Stimulated activated CD8-positive, alpha-beta memory T cell treated with anti-CD3 and anti-CD28 coated beads, Interleukin-4, amount 100 ng/mL, for 4 hours (primary cell): ENCODE measurements around the gene TTPAL.
"Not testable (repeated sequence)": the region's sequence is repeated elsewhere in the genome, so short reads cannot be mapped to it uniquely, and the experiment has no call there.

Experiments
- DNase-seq, 2 donors: peaks; one replicate each; pipeline ENCODE4 v3.0.0-alpha.2; 2020; ENCODE audit warnings: low read depth in 2 of 2, low spot score in 1 of 2

TTPAL gene

GRCh38 chr20:44467289-44467883 is 8.3 kb upstream of the TTPAL start:
- DNase-seq, result no peak

GRCh38 chr20:44468044-44468782 is 7.5 kb upstream of the TTPAL start:
- DNase-seq, result no peak

GRCh38 chr20:44470327-44470726 is 5.3 kb upstream of the TTPAL start:
- DNase-seq, result no peak

GRCh38 chr20:44471481-44471882 is 4.2 kb upstream of the TTPAL start:
- DNase-seq, result no peak

GRCh38 chr20:44472283-44472682 is 3.4 kb upstream of the TTPAL start:
- not testable (repeated sequence) for DNase-seq

- no peak for DNase-seq
These were observed 341 bp upstream of the TTPAL start for GRCh38 chr20:44475372-44475693.

GRCh38 chr20:44477151-44477550 is 1.5 kb downstream of the TTPAL start:
- DNase-seq, result no peak

GRCh38 chr20:44478206-44478605 is 2.5 kb downstream of the TTPAL start:
- no peak for DNase-seq

- DNase-seq, result no peak
These were observed 4.0 kb downstream of the TTPAL start for GRCh38 chr20:44479643-44480042.

GRCh38 chr20:44480097-44480496 is 4.4 kb downstream of the TTPAL start:
- DNase-seq, result no peak

- DNase-seq, result no peak
These were observed 6.2 kb downstream of the TTPAL start for GRCh38 chr20:44481719-44482416.

GRCh38 chr20:44483112-44483511 is 7.4 kb downstream of the TTPAL start:
- DNase-seq, result no peak

- DNase-seq, result no peak
These were observed 9.6 kb downstream of the TTPAL start for GRCh38 chr20:44485078-44485829.

- no peak for DNase-seq
These were observed 10.1 kb downstream of the TTPAL start for GRCh38 chr20:44485830-44486198.

- DNase-seq, result no peak
These were observed 12.9 kb downstream of the TTPAL start for GRCh38 chr20:44488551-44488950.

- no peak for DNase-seq
These were observed 13.5 kb downstream of the TTPAL start for GRCh38 chr20:44489223-44489622.

- DNase-seq, result no peak
These were observed 14.3 kb downstream of the TTPAL start for GRCh38 chr20:44489931-44490330.

GRCh38 chr20:44491635-44492395 is 16.1 kb downstream of the TTPAL start:
- no peak for DNase-seq

- DNase-seq, result no peak
These were observed 18.6 kb downstream of the TTPAL start for GRCh38 chr20:44494266-44494665.

- DNase-seq, result no peak
These were observed 19.0 kb downstream of the TTPAL start for GRCh38 chr20:44494681-44495080.

- no peak for DNase-seq
These were observed 19.6 kb downstream of the TTPAL start for GRCh38 chr20:44495257-44495656.
